Vagina (tissue), 2 donors: ENCODE data around the gene DCLRE1A. TPM values are rescaled to one million over a fixed set of nuclear protein-coding genes. Genes with fewer than 3 reads are reported as not detected.

Experiments
- DNase-seq, 2 donors: peaks; one replicate each; pipeline ENCODE4 v3.0.0-alpha.2; 2017; ENCODE audit errors: extremely low spot score in 2 of 2
- H3K27ac ChIP-seq: fragments of 200-600 bp; sonication (generic); one replicate; pipeline ENCODE4 v1.5.1; 2019
- H3K27me3 ChIP-seq: fragments of 200-600 bp; sonication (generic); one replicate; pipeline ENCODE4 v1.5.1; 2019
- H3K36me3 ChIP-seq, 2 donors: fragments of 200-600 bp; sonication (generic); one replicate each; pipeline ENCODE4 v1.5.1; 2017 to 2019
- H3K4me1 ChIP-seq: fragments of 200-600 bp; sonication (generic); one replicate; pipeline ENCODE4 v1.5.1; 2019
- H3K4me3 ChIP-seq, 2 donors: fragments of 200-600 bp; sonication (generic); 1 replicate in 1 of 2; 2 replicates in 1 of 2; pipeline ENCODE4 v1.5.1; 2016 to 2019
- H3K9me3 ChIP-seq: fragments of 200-600 bp; sonication (generic); one replicate; pipeline ENCODE4 v1.5.1; 2019
- POLR2A ChIP-seq, 2 donors: fragments of 450-650 bp; IDR thresholded peaks; one replicate each; pipeline ENCODE4 v1.6.1; 2017; ENCODE audit warnings: antibody characterized with exemption in 2 of 2, mild to moderate bottlenecking in 2 of 2, moderate library complexity in 2 of 2
- POLR2AphosphoS5 ChIP-seq, 2 donors: sonication (generic); formaldehyde crosslinking; IDR thresholded peaks; one replicate each; pipeline ENCODE4 v1.9.0; 2017; ENCODE audit warnings: antibody characterized with exemption in 2 of 2, mild to moderate bottlenecking in 2 of 2, low read depth in 1 of 2; ENCODE audit not compliant: insufficient read depth in 1 of 2
- intact Hi-C: fragments of 100-400 bp; cut with DNase I; formaldehyde crosslinking; loops from one replicate; pipeline ENCODE4 v1.15.1; 2023
- total RNA-seq: library from RNA; depleted of rRNA; stranded (reverse); fragments of >200 nt; gene quantifications from one replicate; pipeline ENCODE4 v1.2.3, GENCODE V29; 2016
- TF ChIP-seq, protein P1 (sequence below), 3 experiments: fragments of 450-650 bp in 2 of 3; fragments of 200-600 bp in 1 of 3; sonication (generic) in 1 of 3; IDR thresholded peaks; one replicate each; pipeline ENCODE4 v1.5.1; 2017 to 2019; ENCODE audit warnings: antibody characterized with exemption in 3 of 3, mild to moderate bottlenecking in 2 of 3, moderate library complexity in 2 of 3

Gene DCLRE1A
- total RNA-seq, 1 donor from 2014 or later: 3.9 TPM

DNA sequence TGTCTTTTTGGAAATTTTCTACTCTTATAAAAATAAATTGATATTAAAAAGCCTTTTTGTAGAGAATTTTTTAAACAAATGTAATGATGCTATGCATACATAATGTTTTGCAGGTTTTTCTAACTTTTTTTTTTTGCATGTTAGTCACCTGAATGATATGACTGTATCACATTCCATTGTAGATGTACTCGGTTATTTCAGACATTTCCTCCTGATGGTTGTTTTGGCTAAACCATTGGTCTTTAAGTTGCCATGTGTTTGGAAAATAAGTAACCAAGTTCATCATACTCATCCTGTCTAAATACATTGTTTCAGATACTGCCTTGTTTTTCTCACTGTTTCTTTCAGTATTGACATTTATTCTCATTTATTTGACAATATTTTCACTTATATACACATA is 26.4 kb upstream of the DCLRE1A start:
- intact Hi-C loops: no loop called here
- H3K36me3 ChIP-seq: peaks cover 0 to 10% of the 10 kb centered on the region in 2 donors
- H3K27ac ChIP-seq: no peak overlapping the region
- TF ChIP-seq POLR2AphosphoS5 (IDR thresholded peaks at IDR 0.05; ENCODE audit: insufficient read depth in 1 of 2, low read depth in 1 of 2): no peak
- TF ChIP-seq POLR2A (IDR thresholded peaks at IDR 0.05): no peak
- no peak overlapping the region for H3K4me3 ChIP-seq
- H3K27me3 ChIP-seq: no peaks in the 10 kb centered on the region
- H3K4me1 ChIP-seq: peaks cover 3% of the 10 kb centered on the region
- DNase-seq: no peak
- H3K9me3 ChIP-seq: no peaks in the 10 kb centered on the region

DNA sequence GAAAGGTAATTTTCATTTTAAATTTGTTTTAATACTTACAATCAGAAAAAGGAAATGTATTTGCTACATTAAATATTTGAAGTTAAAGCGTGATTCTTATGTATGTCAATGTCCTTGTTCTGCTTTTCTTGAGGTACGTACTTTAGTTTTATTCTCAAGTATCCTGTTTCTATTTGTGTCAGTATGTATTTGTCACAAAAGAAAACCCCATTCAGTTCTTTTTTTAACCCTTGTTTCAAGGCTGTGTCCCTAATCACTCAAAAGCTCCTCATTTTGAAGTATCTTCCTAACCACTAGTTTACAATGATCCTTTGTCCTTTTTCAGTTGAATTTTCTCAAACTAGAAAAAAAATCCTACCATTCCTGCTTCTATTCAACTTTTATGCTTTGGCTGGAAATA is 25.8 kb upstream of the DCLRE1A start:
- Histone ChIP-seq H3K27me3 (no peaks in the 10 kb centered on the region), H3K27ac (no peak overlapping the region), H3K9me3 (no peaks in the 10 kb centered on the region), H3K4me1 (peaks cover 5% of the 10 kb centered on the region), H3K36me3 (peaks cover 0 to 6% of the 10 kb centered on the region in 2 donors), H3K4me3 (no peak overlapping the region)
- intact Hi-C loops: no loop called here
- DNase-seq: no peak
- TF ChIP-seq POLR2A (IDR thresholded peaks at IDR 0.05): no peak
- TF ChIP-seq POLR2AphosphoS5 (IDR thresholded peaks at IDR 0.05; ENCODE audit: insufficient read depth in 1 of 2, low read depth in 1 of 2): no peak
- TF ChIP-seq, protein P1, sequence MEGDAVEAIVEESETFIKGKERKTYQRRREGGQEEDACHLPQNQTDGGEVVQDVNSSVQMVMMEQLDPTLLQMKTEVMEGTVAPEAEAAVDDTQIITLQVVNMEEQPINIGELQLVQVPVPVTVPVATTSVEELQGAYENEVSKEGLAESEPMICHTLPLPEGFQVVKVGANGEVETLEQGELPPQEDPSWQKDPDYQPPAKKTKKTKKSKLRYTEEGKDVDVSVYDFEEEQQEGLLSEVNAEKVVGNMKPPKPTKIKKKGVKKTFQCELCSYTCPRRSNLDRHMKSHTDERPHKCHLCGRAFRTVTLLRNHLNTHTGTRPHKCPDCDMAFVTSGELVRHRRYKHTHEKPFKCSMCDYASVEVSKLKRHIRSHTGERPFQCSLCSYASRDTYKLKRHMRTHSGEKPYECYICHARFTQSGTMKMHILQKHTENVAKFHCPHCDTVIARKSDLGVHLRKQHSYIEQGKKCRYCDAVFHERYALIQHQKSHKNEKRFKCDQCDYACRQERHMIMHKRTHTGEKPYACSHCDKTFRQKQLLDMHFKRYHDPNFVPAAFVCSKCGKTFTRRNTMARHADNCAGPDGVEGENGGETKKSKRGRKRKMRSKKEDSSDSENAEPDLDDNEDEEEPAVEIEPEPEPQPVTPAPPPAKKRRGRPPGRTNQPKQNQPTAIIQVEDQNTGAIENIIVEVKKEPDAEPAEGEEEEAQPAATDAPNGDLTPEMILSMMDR (IDR thresholded peaks at IDR 0.05): no peak

DNA sequence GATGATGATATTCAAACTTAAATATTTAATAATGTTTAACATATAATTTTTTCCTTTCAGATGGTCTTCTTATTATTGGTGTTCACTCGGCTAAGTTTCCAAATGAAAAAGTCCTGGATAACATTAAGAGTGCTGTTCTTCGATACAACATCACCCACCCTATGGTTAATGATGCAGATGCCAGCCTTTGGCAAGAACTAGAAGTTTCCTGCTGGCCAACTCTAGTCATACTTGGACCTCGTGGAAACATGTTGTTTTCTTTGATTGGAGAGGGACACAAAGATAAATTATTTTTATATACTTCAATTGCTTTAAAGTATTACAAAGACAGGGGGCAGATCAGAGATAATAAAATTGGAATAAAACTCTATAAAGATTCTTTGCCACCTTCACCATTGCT is 22.6 kb upstream of the DCLRE1A start:
- Histone ChIP-seq H3K4me1 (peaks cover 5% of the 10 kb centered on the region), H3K27me3 (no peaks in the 10 kb centered on the region), H3K9me3 (peaks cover 4% of the 10 kb centered on the region), H3K4me3 (no peak overlapping the region), H3K27ac (no peak overlapping the region), H3K36me3 (no peaks in the 10 kb centered on the region)
- no peak for DNase-seq
- intact Hi-C loops: no loop called here
- no peak for TF ChIP-seq POLR2AphosphoS5 (IDR thresholded peaks at IDR 0.05; ENCODE audit: insufficient read depth in 1 of 2, low read depth in 1 of 2)
- TF ChIP-seq, protein P1 (IDR thresholded peaks at IDR 0.05): no peak
- no peak for TF ChIP-seq POLR2A (IDR thresholded peaks at IDR 0.05)

DNA sequence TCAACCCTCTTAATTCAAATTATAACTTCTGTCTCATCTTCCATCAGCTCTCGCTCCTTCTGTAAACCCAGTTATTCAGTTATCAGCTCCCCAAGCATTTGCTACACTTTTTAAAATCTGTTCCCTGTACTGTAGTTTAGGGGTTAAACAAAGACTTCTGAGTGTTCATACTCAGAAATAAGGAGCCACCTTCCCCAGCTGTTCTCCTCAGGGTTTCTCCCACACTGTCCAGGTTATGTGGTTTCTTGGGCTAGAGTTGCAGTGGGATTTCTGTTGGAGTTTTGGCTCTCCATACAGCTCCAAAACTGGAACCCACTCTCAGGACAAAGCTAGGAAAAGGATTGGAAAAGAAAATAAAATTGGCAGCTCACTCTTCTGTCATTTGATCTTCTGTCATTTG is 21.3 kb upstream of the DCLRE1A start:
- intact Hi-C loops: no loop called here
- Histone ChIP-seq H3K36me3 (no peaks in the 10 kb centered on the region), H3K27me3 (no peaks in the 10 kb centered on the region), H3K27ac (no peak overlapping the region), H3K4me1 (peaks cover 5% of the 10 kb centered on the region), H3K4me3 (no peak overlapping the region), H3K9me3 (peaks cover 4% of the 10 kb centered on the region)
- DNase-seq: no peak
- TF ChIP-seq POLR2AphosphoS5 (IDR thresholded peaks at IDR 0.05; ENCODE audit: insufficient read depth in 1 of 2, low read depth in 1 of 2) (no peak), POLR2A (IDR thresholded peaks at IDR 0.05) (no peak)
- TF ChIP-seq, protein P1 (IDR thresholded peaks at IDR 0.05): no peak

DNA sequence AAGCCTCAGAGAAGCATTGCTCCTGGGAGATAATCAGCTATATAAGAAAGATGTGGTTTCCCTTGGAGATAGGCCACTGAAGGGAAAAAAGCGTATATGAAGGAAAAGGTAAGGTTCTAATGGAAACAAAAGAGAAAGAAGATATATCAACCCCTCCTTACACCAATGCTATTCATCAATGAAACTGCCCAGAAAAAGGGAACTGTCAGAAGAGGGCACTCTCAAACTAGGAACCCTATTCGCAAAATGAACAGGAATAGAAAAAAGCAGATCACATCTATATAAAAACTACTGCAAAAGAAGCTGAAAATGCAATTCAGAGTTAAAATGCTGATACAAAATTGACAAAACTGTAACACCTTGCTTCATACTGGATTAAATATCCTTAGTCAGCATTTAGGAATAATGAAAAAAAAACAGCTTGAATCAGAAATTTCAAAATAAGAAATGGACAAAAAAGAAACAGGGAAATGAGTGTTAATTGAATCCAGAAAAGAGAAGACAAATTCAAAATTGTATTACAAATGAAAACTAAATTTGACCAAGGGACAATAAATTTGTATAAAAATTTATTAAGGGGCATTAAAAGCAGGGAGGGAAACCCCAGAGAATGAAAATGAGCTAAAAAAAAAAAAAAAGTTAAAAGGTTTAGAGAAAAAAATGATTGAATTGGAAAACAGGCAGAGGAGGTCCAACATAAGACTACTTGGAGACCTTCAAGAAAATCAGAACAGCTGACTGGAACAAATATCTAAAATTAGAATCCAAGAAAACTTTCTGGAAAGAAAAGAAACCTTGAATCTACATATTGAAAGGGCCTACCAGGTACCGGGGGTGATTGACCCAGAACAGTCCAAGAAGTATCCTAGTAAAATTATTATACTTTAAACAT is 18.5 kb upstream of the DCLRE1A start:
- Histone ChIP-seq H3K27me3 (no peaks in the 10 kb centered on the region), H3K27ac (no peak overlapping the region), H3K9me3 (peaks cover 4% of the 10 kb centered on the region), H3K4me3 (no peak overlapping the region), H3K4me1 (peaks cover 5% of the 10 kb centered on the region), H3K36me3 (no peaks in the 10 kb centered on the region)
- TF ChIP-seq POLR2A (IDR thresholded peaks at IDR 0.05): no peak
- no peak for TF ChIP-seq POLR2AphosphoS5 (IDR thresholded peaks at IDR 0.05; ENCODE audit: insufficient read depth in 1 of 2, low read depth in 1 of 2)
- TF ChIP-seq, protein P1 (IDR thresholded peaks at IDR 0.05): no peak
- DNase-seq: no peak
- intact Hi-C loops: no loop called here
